HEK293 (cell line): ENCODE results near the gene FOXA2.

Experiments used
- CTCF ChIA-PET: fragments of 350-600 bp; formaldehyde crosslinking; extraction: SDS; loops from one replicate; lab custom pipeline; 2021; ENCODE audit warnings: antibody characterized with exemption; lab: Yijun Ruan, JAX
- POLR2A ChIA-PET: fragments of 300-600 bp; formaldehyde crosslinking; extraction: SDS; loops from one replicate; lab custom pipeline; 2020; ENCODE audit warnings: antibody characterized with exemption, inconsistent platforms; lab: Yijun Ruan, JAX
- H3K27ac ChIP-seq: fragments of 200-500 bp; sonication (Bioruptor generic); 2 replicates; pipeline ENCODE4 v1.5.1; 2014; ENCODE audit warnings: low read depth, low read length, control low read depth, inconsistent platforms; ENCODE audit errors: extremely low read depth
- H3K36me3 ChIP-seq, 2 experiments: fragments of 200-500 bp in 1 of 2; sonication (Bioruptor generic) in 1 of 2; 1 replicate in 1 of 2; 2 replicates in 1 of 2; pipeline ENCODE4 v1.5.1; 2014 to 2017; ENCODE audit warnings: inconsistent platforms in 2 of 2, low read length in 2 of 2; ENCODE audit not compliant: control insufficient read depth in 2 of 2, insufficient read depth in 1 of 2
- H3K4me1 ChIP-seq: fragments of 200-500 bp; sonication (Bioruptor generic); 2 replicates; pipeline ENCODE4 v1.5.1; 2014; ENCODE audit warnings: mild to moderate bottlenecking, low read length, inconsistent platforms; ENCODE audit not compliant: control insufficient read depth, insufficient read depth
- H3K4me3 ChIP-seq: 2 replicates; pipeline ENCODE4 v1.5.1; 2011; ENCODE audit warnings: low read depth, mild to moderate bottlenecking, control low read depth, low read length, moderate library complexity
- H3K9me3 ChIP-seq: fragments of 200-500 bp; sonication (Bioruptor generic); 2 replicates; pipeline ENCODE4 v1.5.1; 2014; ENCODE audit warnings: low read depth, low read length, inconsistent platforms; ENCODE audit not compliant: control insufficient read depth, insufficient read depth
- FEZF1 ChIP-seq: fragments of 450-650 bp; formaldehyde crosslinking; IDR thresholded peaks from 2 replicates; pipeline ENCODE4 v1.5.1; 2016; ENCODE audit warnings: missing biosample characterization, missing genetic modification characterization
- OVOL3 ChIP-seq: fragments of 450-650 bp; formaldehyde crosslinking; IDR thresholded peaks from 2 replicates; pipeline ENCODE4 v1.5.1; 2016; ENCODE audit warnings: missing biosample characterization, missing genetic modification characterization
- TCF7L2 ChIP-seq: IDR thresholded peaks from 2 replicates; pipeline ENCODE4 v1.6.1; 2011; ENCODE audit warnings: low read depth, mild to moderate bottlenecking, inconsistent platforms, low read length, moderate library complexity, borderline replicate concordance
- ZBTB8A ChIP-seq: fragments of 450-650 bp; formaldehyde crosslinking; IDR thresholded peaks from 2 replicates; pipeline ENCODE4 v1.5.1; 2016; ENCODE audit warnings: missing biosample characterization, missing genetic modification characterization
- ZFP37 ChIP-seq: fragments of 450-650 bp; formaldehyde crosslinking; IDR thresholded peaks from 2 replicates; pipeline ENCODE4 v1.5.1; 2016; ENCODE audit warnings: missing biosample characterization, missing genetic modification characterization
- ZNF169 ChIP-seq: fragments of 450-650 bp; formaldehyde crosslinking; IDR thresholded peaks from 2 replicates; pipeline ENCODE4 v1.5.1; 2016; ENCODE audit warnings: missing biosample characterization, missing genetic modification characterization
- ZNF324 ChIP-seq: fragments of 450-650 bp; formaldehyde crosslinking; IDR thresholded peaks from 2 replicates; pipeline ENCODE4 v1.5.1; 2016; ENCODE audit warnings: missing biosample characterization, missing genetic modification characterization
- ZNF350 ChIP-seq: fragments of 450-650 bp; formaldehyde crosslinking; IDR thresholded peaks from 2 replicates; pipeline ENCODE4 v1.5.0; 2017; ENCODE audit warnings: missing biosample characterization, mild to moderate bottlenecking, missing genetic modification characterization
- ZNF354C ChIP-seq: fragments of 450-650 bp; formaldehyde crosslinking; IDR thresholded peaks from 2 replicates; pipeline ENCODE4 v1.5.1; 2016; ENCODE audit warnings: missing biosample characterization, missing genetic modification characterization, low read depth, borderline replicate concordance
- ZNF366 ChIP-seq: fragments of 450-650 bp; formaldehyde crosslinking; conservative IDR thresholded peaks from 2 replicates; pipeline ENCODE4 v1.5.1; 2016; ENCODE audit warnings: missing biosample characterization, missing genetic modification characterization
- ZNF394 ChIP-seq: fragments of 450-650 bp; formaldehyde crosslinking; IDR thresholded peaks from 2 replicates; pipeline ENCODE4 v1.5.1; 2016; ENCODE audit warnings: missing biosample characterization, missing genetic modification characterization, mild to moderate bottlenecking, moderate library complexity, borderline replicate concordance
- ZNF596 ChIP-seq: fragments of 450-650 bp; IDR thresholded peaks from 2 replicates; pipeline ENCODE4 v1.5.0; 2018; ENCODE audit warnings: missing biosample characterization, mild to moderate bottlenecking, missing genetic modification characterization, moderate library complexity
- ZNF654 ChIP-seq: fragments of 450-650 bp; formaldehyde crosslinking; IDR thresholded peaks from 2 replicates; pipeline ENCODE4 v1.5.1; 2016; ENCODE audit warnings: low read depth, missing biosample characterization, missing genetic modification characterization
- ZSCAN16 ChIP-seq: fragments of 450-650 bp; formaldehyde crosslinking; IDR thresholded peaks from 2 replicates; pipeline ENCODE4 v1.5.1; 2016; ENCODE audit warnings: missing biosample characterization, missing genetic modification characterization
- ZSCAN23 ChIP-seq: fragments of 450-650 bp; formaldehyde crosslinking; IDR thresholded peaks from 2 replicates; pipeline ENCODE4 v1.5.1; 2016; ENCODE audit warnings: missing biosample characterization, missing genetic modification characterization
- ZSCAN30 ChIP-seq: fragments of 450-650 bp; IDR thresholded peaks from 2 replicates; pipeline ENCODE4 v1.5.1; 2018; ENCODE audit warnings: missing biosample characterization, mild to moderate bottlenecking, missing genetic modification characterization, moderate library complexity
- TF ChIP-seq, protein P1 (sequence below): fragments of 450-650 bp; formaldehyde crosslinking; IDR thresholded peaks from 2 replicates; pipeline ENCODE4 v1.5.1; 2017; ENCODE audit warnings: missing biosample characterization, missing genetic modification characterization
- TF ChIP-seq, protein P2 (sequence below): fragments of 450-650 bp; formaldehyde crosslinking; IDR thresholded peaks from 2 replicates; pipeline ENCODE4 v1.5.1; 2016; ENCODE audit warnings: missing biosample characterization, missing genetic modification characterization
- TF ChIP-seq, protein P3 (sequence below): fragments of 450-650 bp; formaldehyde crosslinking; IDR thresholded peaks from 2 replicates; pipeline ENCODE4 v1.5.1; 2016; ENCODE audit warnings: missing biosample characterization, missing genetic modification characterization
- TF ChIP-seq, protein P4 (sequence below): fragments of 450-650 bp; formaldehyde crosslinking; IDR thresholded peaks from 2 replicates; pipeline ENCODE4 v1.5.1; 2016; ENCODE audit warnings: missing biosample characterization, missing genetic modification characterization, borderline replicate concordance

The FOXA2 gene

DNA sequence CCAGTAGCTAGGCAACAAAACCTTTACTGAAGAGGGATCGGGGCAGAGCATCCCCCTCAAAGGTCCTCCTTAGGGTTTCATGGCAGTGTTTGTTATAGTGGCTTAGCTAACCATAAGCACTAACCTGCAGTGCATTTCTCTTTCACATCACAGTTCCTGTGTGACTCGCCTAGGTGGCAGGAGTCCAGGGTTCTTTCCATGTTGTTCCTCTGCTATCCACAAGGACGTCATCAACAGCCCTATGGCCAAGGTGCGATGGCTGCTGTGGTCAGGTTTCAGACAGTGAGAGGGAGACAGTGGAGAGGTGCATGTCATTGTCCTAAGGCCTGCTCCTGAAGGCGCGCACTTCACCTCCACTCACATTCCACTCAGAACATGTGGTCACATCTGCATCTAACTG is 38.8 kb upstream of the FOXA2 start:
- no peaks in the 10 kb centered on the region for H3K36me3 ChIP-seq
- no peak overlapping the region for H3K27ac ChIP-seq
- no peaks in the 10 kb centered on the region for H3K9me3 ChIP-seq
- TF ChIP-seq, protein P1, sequence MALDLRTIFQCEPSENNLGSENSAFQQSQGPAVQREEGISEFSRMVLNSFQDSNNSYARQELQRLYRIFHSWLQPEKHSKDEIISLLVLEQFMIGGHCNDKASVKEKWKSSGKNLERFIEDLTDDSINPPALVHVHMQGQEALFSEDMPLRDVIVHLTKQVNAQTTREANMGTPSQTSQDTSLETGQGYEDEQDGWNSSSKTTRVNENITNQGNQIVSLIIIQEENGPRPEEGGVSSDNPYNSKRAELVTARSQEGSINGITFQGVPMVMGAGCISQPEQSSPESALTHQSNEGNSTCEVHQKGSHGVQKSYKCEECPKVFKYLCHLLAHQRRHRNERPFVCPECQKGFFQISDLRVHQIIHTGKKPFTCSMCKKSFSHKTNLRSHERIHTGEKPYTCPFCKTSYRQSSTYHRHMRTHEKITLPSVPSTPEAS (tag by site-specific recombination), result no peak
- TF ChIP-seq ZNF394 (tag by site-specific recombination), result no peak
- no peak for TF ChIP-seq ZNF324 (tag by site-specific recombination)
- no peak for TF ChIP-seq ZNF354C (tag by site-specific recombination)
- no peak for TF ChIP-seq ZNF596 (tag by site-specific recombination)
- H3K4me1 ChIP-seq, result no peaks in the 10 kb centered on the region
- ChIA-PET POLR2A (no interaction called here), CTCF (interaction anchor here (2.2 kb wide), 1 partner anchor 37 kb away, joined by 6 read pairs; no protein-coding TSS in a partner anchor)
- no peak overlapping the region for H3K4me3 ChIP-seq

DNA sequence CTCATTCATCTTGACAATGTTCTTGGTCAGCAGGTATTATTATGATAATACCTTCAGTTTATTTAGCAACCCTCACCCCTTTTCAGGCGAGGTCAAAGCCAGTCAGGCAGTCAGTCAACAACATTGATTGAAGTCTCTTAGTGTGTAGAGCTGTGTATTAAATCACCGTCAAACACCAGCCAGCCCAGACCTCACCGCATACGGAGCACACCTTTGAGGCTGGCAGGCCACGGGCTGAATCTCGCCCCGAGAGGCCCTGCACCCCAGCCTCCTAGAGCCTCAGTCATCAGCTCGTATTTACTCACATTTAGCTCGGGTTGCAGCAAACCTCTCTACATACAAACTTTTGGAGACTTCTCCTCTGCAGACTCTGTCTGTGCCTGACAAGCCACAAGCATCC is 36.0 kb upstream of the FOXA2 start:
- no peak overlapping the region for H3K27ac ChIP-seq
- no peaks in the 10 kb centered on the region for H3K36me3 ChIP-seq
- TF ChIP-seq ZNF350 (tag by site-specific recombination), result no peak
- TF ChIP-seq, protein P2, sequence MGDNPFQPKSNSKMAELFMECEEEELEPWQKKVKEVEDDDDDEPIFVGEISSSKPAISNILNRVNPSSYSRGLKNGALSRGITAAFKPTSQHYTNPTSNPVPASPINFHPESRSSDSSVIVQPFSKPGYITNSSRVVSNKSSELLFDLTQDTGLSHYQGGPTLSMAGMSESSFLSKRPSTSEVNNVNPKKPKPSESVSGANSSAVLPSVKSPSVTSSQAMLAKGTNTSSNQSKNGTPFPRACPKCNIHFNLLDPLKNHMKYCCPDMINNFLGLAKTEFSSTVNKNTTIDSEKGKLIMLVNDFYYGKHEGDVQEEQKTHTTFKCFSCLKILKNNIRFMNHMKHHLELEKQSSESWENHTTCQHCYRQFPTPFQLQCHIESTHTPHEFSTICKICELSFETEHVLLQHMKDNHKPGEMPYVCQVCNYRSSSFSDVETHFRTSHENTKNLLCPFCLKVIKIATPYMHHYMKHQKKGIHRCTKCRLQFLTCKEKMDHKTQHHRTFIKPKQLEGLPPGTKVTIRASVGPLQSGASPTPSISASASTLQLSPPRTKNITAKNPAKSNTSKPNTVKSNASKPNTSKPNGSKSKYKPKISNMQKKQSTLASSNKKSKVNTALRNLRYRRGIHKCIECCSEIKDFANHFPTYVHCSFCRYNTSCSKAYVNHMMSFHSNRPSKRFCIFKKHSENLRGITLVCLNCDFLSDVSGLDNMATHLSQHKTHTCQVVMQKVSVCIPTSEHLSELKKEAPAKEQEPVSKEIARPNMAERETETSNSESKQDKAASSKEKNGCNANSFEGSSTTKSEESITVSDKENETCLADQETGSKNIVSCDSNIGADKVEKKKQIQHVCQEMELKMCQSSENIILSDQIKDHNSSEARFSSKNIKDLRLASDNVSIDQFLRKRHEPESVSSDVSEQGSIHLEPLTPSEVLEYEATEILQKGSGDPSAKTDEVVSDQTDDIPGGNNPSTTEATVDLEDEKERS (tag by site-specific recombination), result no peak
- TF ChIP-seq TCF7L2, result no peak
- TF ChIP-seq ZSCAN30 (tag by site-specific recombination), result no peak
- TF ChIP-seq ZFP37 (tag by site-specific recombination), result no peak
- no peak for TF ChIP-seq ZSCAN23 (tag by site-specific recombination)
- TF ChIP-seq, protein P3, sequence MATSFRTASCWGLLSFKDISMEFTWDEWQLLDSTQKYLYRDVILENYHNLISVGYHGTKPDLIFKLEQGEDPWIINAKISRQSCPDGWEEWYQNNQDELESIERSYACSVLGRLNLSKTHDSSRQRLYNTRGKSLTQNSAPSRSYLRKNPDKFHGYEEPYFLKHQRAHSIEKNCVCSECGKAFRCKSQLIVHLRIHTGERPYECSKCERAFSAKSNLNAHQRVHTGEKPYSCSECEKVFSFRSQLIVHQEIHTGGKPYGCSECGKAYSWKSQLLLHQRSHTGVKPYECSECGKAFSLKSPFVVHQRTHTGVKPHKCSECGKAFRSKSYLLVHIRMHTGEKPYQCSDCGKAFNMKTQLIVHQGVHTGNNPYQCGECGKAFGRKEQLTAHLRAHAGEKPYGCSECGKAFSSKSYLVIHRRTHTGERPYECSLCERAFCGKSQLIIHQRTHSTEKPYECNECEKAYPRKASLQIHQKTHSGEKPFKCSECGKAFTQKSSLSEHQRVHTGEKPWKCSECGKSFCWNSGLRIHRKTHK (tag by site-specific recombination), result no peak
- TF ChIP-seq ZSCAN16 (tag by site-specific recombination), result no peak
- TF ChIP-seq FEZF1 (tag by site-specific recombination), result no peak
- no peak for TF ChIP-seq ZNF366 (tag by site-specific recombination)
- TF ChIP-seq ZNF169 (tag by site-specific recombination), result no peak
- TF ChIP-seq ZNF654 (tag by site-specific recombination), result no peak
- no peak for TF ChIP-seq OVOL3
- TF ChIP-seq, protein P4, sequence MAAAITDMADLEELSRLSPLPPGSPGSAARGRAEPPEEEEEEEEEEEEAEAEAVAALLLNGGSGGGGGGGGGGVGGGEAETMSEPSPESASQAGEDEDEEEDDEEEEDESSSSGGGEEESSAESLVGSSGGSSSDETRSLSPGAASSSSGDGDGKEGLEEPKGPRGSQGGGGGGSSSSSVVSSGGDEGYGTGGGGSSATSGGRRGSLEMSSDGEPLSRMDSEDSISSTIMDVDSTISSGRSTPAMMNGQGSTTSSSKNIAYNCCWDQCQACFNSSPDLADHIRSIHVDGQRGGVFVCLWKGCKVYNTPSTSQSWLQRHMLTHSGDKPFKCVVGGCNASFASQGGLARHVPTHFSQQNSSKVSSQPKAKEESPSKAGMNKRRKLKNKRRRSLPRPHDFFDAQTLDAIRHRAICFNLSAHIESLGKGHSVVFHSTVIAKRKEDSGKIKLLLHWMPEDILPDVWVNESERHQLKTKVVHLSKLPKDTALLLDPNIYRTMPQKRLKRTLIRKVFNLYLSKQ (tag by site-specific recombination), result no peak
- no peak for TF ChIP-seq ZBTB8A (tag by site-specific recombination)
- TF ChIP-seq, all 188 proteins: peak for 0
- ChIA-PET CTCF (interaction anchor here (0.9 to 1.2 kb wide), 3 partner anchors 10 to 615 kb away, joined by 3 to 5 read pairs (median 5); no protein-coding TSS in a partner anchor), POLR2A (no interaction called here)
- Histone ChIP-seq H3K4me3 (no peak overlapping the region), H3K4me1 (no peaks in the 10 kb centered on the region), H3K9me3 (no peaks in the 10 kb centered on the region)
